Glutamatergic neuron (in vitro differentiated cells): ENCODE measurements around the gene KCTD17. TPM values are rescaled to one million over a fixed set of nuclear protein-coding genes. Genes with fewer than 3 reads are reported as not detected.

Source experiments
- DNase-seq: peaks from one replicate; pipeline ENCODE4 v3.0.0; 2022
- H3K27ac Mint-ChIP-seq: one replicate; pipeline ENCODE4 v1.8.0; 2020; ENCODE audit warnings: mild to moderate bottlenecking, mixed read lengths, inconsistent platforms; ENCODE audit not compliant: unreplicated experiment
- H3K27me3 Mint-ChIP-seq: one replicate; pipeline ENCODE4 v1.8.0; 2020; ENCODE audit warnings: mild to moderate bottlenecking, moderate library complexity, mixed read lengths, inconsistent platforms; ENCODE audit not compliant: unreplicated experiment
- H3K36me3 Mint-ChIP-seq: one replicate; pipeline ENCODE4 v1.8.0; 2020; ENCODE audit warnings: mild to moderate bottlenecking, mixed read lengths, inconsistent platforms; ENCODE audit not compliant: unreplicated experiment
- H3K4me1 Mint-ChIP-seq: one replicate; pipeline ENCODE4 v1.8.0; 2020; ENCODE audit warnings: mild to moderate bottlenecking, low read depth, mixed read lengths, inconsistent platforms; ENCODE audit not compliant: unreplicated experiment
- H3K4me3 Mint-ChIP-seq: one replicate; pipeline ENCODE4 v1.8.0; 2020; ENCODE audit warnings: mild to moderate bottlenecking, mixed read lengths, inconsistent platforms; ENCODE audit not compliant: unreplicated experiment
- H3K9me3 Mint-ChIP-seq: one replicate; pipeline ENCODE4 v1.8.0; 2020; ENCODE audit warnings: mild to moderate bottlenecking, moderate library complexity, mixed read lengths, inconsistent platforms; ENCODE audit not compliant: unreplicated experiment
- total RNA-seq: library from RNA; stranded (reverse); fragmentation: NEBNext Ultra II Directional; extraction: Animal tissue kit (Norgen Biotek cat#: 25700); gene quantifications from one replicate; pipeline ENCODE4 v1.2.1, GENCODE V29; 2021; ENCODE audit not compliant: unreplicated experiment
- TF ChIP-seq, protein P1 (sequence below): fragments of 200-600 bp; sonication (generic); IDR thresholded peaks from one replicate; pipeline ENCODE4 v1.5.0; 2021; ENCODE audit not compliant: partially characterized antibody, unreplicated experiment

The KCTD17 gene
- total RNA-seq, 1 donor from 2014 or later, result 137 TPM

DNA sequence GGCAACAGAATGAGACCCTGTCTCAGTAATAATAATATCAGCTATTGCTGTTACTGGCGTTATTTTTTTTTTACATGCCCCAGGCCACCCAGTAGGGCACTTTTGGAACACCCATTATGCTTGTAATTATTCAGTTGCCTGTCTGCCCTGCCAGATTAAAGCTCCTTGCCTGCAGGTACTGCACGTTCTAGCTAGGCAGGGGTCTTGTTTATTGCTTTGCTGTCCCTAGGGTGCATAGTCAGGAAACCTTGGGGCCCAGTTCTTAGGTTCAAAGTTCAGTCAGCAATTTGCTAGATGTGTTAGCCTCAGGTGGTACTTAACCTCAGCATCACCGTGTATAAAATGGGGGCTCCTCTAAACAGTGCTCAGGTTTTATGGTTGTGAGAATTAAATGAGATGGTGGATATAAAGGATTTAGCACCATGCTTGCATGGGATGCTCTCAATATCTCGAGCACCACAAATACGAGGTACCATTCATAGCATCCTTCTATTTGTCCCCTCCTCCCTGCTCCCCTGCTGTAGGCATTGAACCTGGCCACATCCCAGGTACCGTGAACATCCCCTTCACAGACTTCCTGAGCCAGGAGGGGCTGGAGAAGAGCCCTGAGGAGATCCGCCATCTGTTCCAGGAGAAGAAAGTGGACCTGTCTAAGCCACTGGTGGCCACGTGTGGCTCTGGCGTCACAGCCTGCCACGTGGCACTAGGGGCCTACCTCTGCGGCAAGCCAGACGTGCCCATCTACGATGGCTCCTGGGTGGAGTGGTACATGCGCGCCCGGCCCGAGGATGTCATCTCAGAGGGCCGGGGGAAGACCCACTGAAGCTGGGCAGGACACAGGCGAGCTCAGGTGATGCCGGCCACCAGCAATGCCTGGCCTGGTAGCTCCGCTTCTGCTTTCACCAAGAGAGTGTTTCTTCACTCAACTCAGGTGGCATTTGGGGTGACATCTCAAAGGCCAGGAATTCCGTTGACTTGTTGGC lies 22.6 kb upstream of the KCTD17 start:
- Mint-ChIP-seq H3K9me3 (peaks cover 4% of the 10 kb centered on the region), H3K27ac (no peak overlapping the region), H3K36me3 (no peaks in the 10 kb centered on the region), H3K4me1 (no peaks in the 10 kb centered on the region), H3K4me3 (no peak overlapping the region), H3K27me3 (peaks cover 2% of the 10 kb centered on the region)
- no peak for DNase-seq
- TF ChIP-seq, protein P1, sequence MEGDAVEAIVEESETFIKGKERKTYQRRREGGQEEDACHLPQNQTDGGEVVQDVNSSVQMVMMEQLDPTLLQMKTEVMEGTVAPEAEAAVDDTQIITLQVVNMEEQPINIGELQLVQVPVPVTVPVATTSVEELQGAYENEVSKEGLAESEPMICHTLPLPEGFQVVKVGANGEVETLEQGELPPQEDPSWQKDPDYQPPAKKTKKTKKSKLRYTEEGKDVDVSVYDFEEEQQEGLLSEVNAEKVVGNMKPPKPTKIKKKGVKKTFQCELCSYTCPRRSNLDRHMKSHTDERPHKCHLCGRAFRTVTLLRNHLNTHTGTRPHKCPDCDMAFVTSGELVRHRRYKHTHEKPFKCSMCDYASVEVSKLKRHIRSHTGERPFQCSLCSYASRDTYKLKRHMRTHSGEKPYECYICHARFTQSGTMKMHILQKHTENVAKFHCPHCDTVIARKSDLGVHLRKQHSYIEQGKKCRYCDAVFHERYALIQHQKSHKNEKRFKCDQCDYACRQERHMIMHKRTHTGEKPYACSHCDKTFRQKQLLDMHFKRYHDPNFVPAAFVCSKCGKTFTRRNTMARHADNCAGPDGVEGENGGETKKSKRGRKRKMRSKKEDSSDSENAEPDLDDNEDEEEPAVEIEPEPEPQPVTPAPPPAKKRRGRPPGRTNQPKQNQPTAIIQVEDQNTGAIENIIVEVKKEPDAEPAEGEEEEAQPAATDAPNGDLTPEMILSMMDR, result no peak

- DNase-seq, result no peak
- Mint-ChIP-seq H3K27me3 (peaks cover 2% of the 10 kb centered on the region), H3K27ac (no peak overlapping the region), H3K9me3 (peaks cover 4% of the 10 kb centered on the region), H3K36me3 (no peaks in the 10 kb centered on the region), H3K4me3 (no peak overlapping the region), H3K4me1 (no peaks in the 10 kb centered on the region)
- TF ChIP-seq, protein P1, result no peak
These were observed 20.8 kb upstream of the KCTD17 start for GRCh38 chr22:37030560-37031281.

DNA sequence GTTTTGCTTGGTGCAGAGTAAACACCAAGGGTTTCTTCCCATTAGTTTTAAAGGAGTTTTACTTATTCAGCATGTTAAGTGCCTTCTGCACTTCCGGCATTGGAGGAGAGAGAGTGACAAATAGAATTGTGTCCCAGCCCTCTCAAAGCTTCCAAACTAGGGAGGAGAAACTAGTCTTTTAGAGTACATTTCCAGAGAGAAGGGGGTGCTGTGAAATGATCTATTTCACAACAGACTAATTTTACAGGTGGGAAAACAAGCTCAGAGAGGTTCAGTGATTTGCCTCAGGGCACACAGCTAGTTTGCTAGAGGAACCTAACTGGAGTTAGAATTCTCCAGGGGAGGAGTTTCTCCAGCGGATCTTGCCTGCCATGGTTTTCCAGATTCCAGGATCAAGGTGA lies 19.4 kb upstream of the KCTD17 start:
- H3K36me3 Mint-ChIP-seq, result no peaks in the 10 kb centered on the region
- peaks cover 2% of the 10 kb centered on the region for H3K9me3 Mint-ChIP-seq
- H3K4me3 Mint-ChIP-seq, result no peak overlapping the region
- DNase-seq, result no peak
- H3K27ac Mint-ChIP-seq, result no peak overlapping the region
- H3K27me3 Mint-ChIP-seq, result peaks cover 2% of the 10 kb centered on the region
- TF ChIP-seq, protein P1, result no peak
- no peaks in the 10 kb centered on the region for H3K4me1 Mint-ChIP-seq

DNA sequence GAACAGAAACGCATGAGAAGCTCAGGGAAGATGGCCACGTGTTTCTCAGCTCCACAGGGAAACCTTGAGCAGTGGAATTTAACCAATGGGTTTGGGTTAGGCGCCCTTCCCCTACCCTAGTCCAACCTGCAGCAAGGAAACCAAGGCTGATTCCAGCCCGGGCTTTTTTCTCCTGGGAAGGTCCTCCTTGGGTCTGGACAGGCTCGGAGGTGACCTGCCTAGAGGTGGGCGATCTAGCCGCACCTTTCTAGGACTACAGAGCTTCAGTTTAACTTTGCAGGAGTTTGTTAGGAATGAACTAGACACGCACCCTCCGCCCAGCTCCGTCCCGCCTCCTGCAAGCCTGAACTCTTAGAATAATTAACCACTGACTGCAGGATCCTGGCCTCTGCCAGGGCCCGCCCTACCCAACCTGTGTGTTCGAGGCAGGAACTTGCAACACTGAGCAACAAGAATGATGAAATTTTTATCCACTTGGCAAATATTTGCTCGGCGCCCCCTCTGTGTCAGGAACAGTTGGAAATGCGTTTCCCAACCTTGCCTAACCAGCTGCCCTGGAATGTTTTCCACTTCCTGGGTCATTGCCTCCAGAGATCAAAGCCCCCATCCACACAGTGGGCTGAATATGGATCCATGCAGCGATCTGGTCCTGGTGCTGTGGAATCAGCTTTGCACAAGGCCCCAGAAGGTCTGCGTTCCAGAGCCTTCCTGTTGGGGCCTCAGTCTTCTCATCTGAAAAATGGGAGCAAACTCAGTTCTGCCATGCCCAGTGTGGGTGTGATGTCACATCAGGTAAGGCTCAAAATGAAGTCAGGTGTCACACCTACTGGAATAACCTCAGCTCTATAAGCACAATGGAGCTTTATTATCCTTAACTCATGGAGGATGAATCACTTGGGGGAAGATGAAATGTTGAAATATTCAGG lies 18.7 kb upstream of the KCTD17 start:
- TF ChIP-seq, protein P1, result no peak
- Mint-ChIP-seq H3K9me3 (peaks cover 2% of the 10 kb centered on the region), H3K4me3 (no peak overlapping the region), H3K4me1 (no peaks in the 10 kb centered on the region), H3K27me3 (peaks cover 2% of the 10 kb centered on the region), H3K27ac (no peak overlapping the region), H3K36me3 (no peaks in the 10 kb centered on the region)
- no peak for DNase-seq
